B cell (primary cell): ENCODE measurements around the gene NDN. TPM values are rescaled to one million over a fixed set of nuclear protein-coding genes. Genes with fewer than 3 reads are reported as not detected.

ENCODE experiments used
- ATAC-seq: fragments of 200-7000 bp; cut with Tn5 transposase; one replicate; pipeline ENCODE4 v1.10.0; 2021; ENCODE audit warnings: low read depth, mild to moderate bottlenecking, moderate number of reproducible peaks, moderate library complexity
- CTCF ChIA-PET: fragments of 350-600 bp; sonication (Branson Sonifier 250); formaldehyde crosslinking; loops from one replicate; lab custom pipeline; 2021; ENCODE audit warnings: antibody characterized with exemption, inconsistent platforms; lab: Charles Lee
- POLR2A ChIA-PET: fragments of 350-600 bp; sonication (Branson Sonifier 250); formaldehyde crosslinking; loops from one replicate; lab custom pipeline; 2021; ENCODE audit warnings: antibody characterized with exemption; lab: Charles Lee
- DNase-seq: peaks from one replicate; pipeline ENCODE4 v3.0.0; 2013
- H2AFZ ChIP-seq: 2 replicates; pipeline ENCODE4 v1.6.1; 2012; ENCODE audit warnings: mild to moderate bottlenecking, low read depth, low read length; ENCODE audit not compliant: insufficient read depth, poor library complexity, severe bottlenecking
- H3K27ac ChIP-seq, 2 donors: 1 replicate in 1 of 2; 2 replicates in 1 of 2; pipeline ENCODE4 v1.5.1; 2012 to 2013; ENCODE audit warnings: low read length in 2 of 2, mild to moderate bottlenecking in 2 of 2, moderate library complexity in 1 of 2
- H3K27me3 ChIP-seq, 4 experiments: fragments of 200-600 bp in 1 of 4; sonication (generic) in 1 of 4; replicated peaks in 1 of 4; 1 replicate in 2 of 4; 2 replicates in 2 of 4; pipeline versions ENCODE4 v1.6.1 to v1.7.0; 2013 to 2016; ENCODE audit warnings: low read length in 3 of 4, mild to moderate bottlenecking in 2 of 4, mixed read lengths in 1 of 4, moderate library complexity in 1 of 4; ENCODE audit not compliant: insufficient read depth in 4 of 4, control insufficient read depth in 3 of 4; ENCODE audit errors: control extremely low read depth in 1 of 4
- H3K36me3 ChIP-seq, 2 experiments: replicated peaks in 1 of 2; 1 replicate in 1 of 2; 2 replicates in 1 of 2; pipeline versions ENCODE4 v1.6.1 to v1.7.1; 2013; ENCODE audit warnings: low read length in 1 of 2; ENCODE audit not compliant: insufficient read depth in 2 of 2, control insufficient read depth in 1 of 2; ENCODE audit errors: control extremely low read depth in 1 of 2, extremely low read depth in 1 of 2
- H3K4me1 ChIP-seq, 2 donors: fragments of 200-600 bp in 1 of 2; sonication (generic) in 1 of 2; 1 replicate in 1 of 2; 2 replicates in 1 of 2; pipeline versions ENCODE4 v1.5.1 to v1.6.1; 2013 to 2017; ENCODE audit warnings: low read length in 2 of 2; ENCODE audit not compliant: control insufficient read depth in 2 of 2, insufficient read depth in 2 of 2
- H3K4me2 ChIP-seq: replicated peaks from 2 replicates; pipeline ENCODE3; 2012; ENCODE audit warnings: mild to moderate bottlenecking, low read depth, low read length; ENCODE audit not compliant: poor library complexity, severe bottlenecking
- H3K4me3 ChIP-seq, 5 experiments: fragments of 200-600 bp in 1 of 5; sonication (generic) in 1 of 5; 1 replicate in 3 of 5; 2 replicates in 2 of 5; pipeline versions ENCODE4 v1.5.1 to v1.7.0; 2011 to 2016; ENCODE audit warnings: low read length in 4 of 5, mild to moderate bottlenecking in 4 of 5, low read depth in 2 of 5, control low read depth in 1 of 5, moderate library complexity in 1 of 5; ENCODE audit not compliant: insufficient read depth in 1 of 5; ENCODE audit errors: control extremely low read depth in 1 of 5, extremely low read depth in 1 of 5
- H3K79me2 ChIP-seq: fragments of 200-600 bp; sonication (generic); one replicate; pipeline ENCODE4 v1.6.0; 2016; ENCODE audit warnings: low read length; ENCODE audit not compliant: control insufficient read depth, insufficient read depth
- H3K9ac ChIP-seq: fragments of 200-600 bp; sonication (generic); 2 replicates; pipeline ENCODE4 v1.6.1; 2017; ENCODE audit warnings: mild to moderate bottlenecking, low read length, moderate library complexity
- H3K9me3 ChIP-seq, 3 donors: one replicate each; pipeline versions ENCODE4 v1.6.1 to v1.7.1; 2013; ENCODE audit warnings: low read length in 2 of 3; ENCODE audit not compliant: control insufficient read depth in 2 of 3, insufficient read depth in 1 of 3; ENCODE audit errors: control extremely low read depth in 1 of 3
- H4K20me1 ChIP-seq: 2 replicates; pipeline ENCODE4 v1.6.0; 2012; ENCODE audit warnings: mild to moderate bottlenecking, low read length; ENCODE audit not compliant: insufficient read depth, control insufficient read depth, poor library complexity, severe bottlenecking
- H3K27ac Mint-ChIP-seq: one replicate; pipeline ENCODE4 v1.8.0; 2021; ENCODE audit warnings: mixed read lengths
- H3K27me3 Mint-ChIP-seq: one replicate; pipeline ENCODE4 v1.8.0; 2021; ENCODE audit warnings: mixed read lengths
- H3K4me1 Mint-ChIP-seq: one replicate; pipeline ENCODE4 v1.8.0; 2021; ENCODE audit warnings: mixed read lengths
- H3K4me3 Mint-ChIP-seq: one replicate; pipeline ENCODE4 v1.8.0; 2021; ENCODE audit warnings: mixed read lengths
- H3K9me3 Mint-ChIP-seq: one replicate; pipeline ENCODE4 v1.8.0; 2022; ENCODE audit warnings: mixed read lengths; ENCODE audit not compliant: insufficient read depth
- CTCF ChIP-seq: fragments of 200-600 bp; IDR thresholded peaks from one replicate; pipeline ENCODE4 v1.8.0; 2022; ENCODE audit warnings: antibody characterized with exemption, mild to moderate bottlenecking
- EZH2 ChIP-seq: IDR thresholded peaks from 2 replicates; pipeline ENCODE4 v1.6.1; 2012; ENCODE audit warnings: borderline replicate concordance, low read depth, mild to moderate bottlenecking, moderate library complexity, low read length; ENCODE audit not compliant: insufficient read depth, poor library complexity, severe bottlenecking
- WGBS: methylation state at CpG from one replicate; pipeline ENCODE4 v1.1.5; 2013; ENCODE audit warnings: missing lambda C conversion rate; ENCODE audit not compliant: insufficient coverage; 5-methylcytosine and 5-hydroxymethylcytosine counted together
- intact Hi-C: fragments of 100-400 bp; cut with micrococcal nuclease; formaldehyde crosslinking; loops from one replicate; pipeline ENCODE4 v1.10.0; 2022
- polyA plus RNA-seq: library from polyadenylated mRNA; depleted of rRNA; stranded (reverse); fragments of >200 nt; gene quantifications from 2 replicates; pipeline ENCODE4 v1.2.3, GENCODE V29; 2012
- total RNA-seq, 2 donors: library from RNA; stranded (reverse); fragments of 120-200 nt in 1 of 2; gene quantifications; 1 replicate in 1 of 2; 2 replicates in 1 of 2; pipeline versions ENCODE4 v1.2.3 to v1.2.4, GENCODE V29; 2013 to 2022

The NDN gene
- total and polyA plus RNA-seq, 2 donors (not counting 1 experiment from before 2014, with no cell fraction given): not detected

GRCh38 chr15:23708332-23708731 lies 21.2 kb upstream of the NDN start:
- Mint-ChIP-seq H3K4me1 (no peaks in the 10 kb centered on the region), H3K4me3 (no peak overlapping the region), H3K27ac (no peak overlapping the region), H3K9me3 (no peaks in the 10 kb centered on the region), H3K27me3 (no peaks in the 10 kb centered on the region)
- ATAC-seq: no peak
- Histone ChIP-seq H2AFZ (no peak overlapping the region), H3K27me3 (no peaks in the 10 kb centered on the region), H3K4me3 (no peak overlapping the region), H3K4me2 (no peak overlapping the region), H3K27ac (no peak overlapping the region), H3K79me2 (no peaks in the 10 kb centered on the region), H4K20me1 (no peaks in the 10 kb centered on the region), H3K4me1 (no peaks in the 10 kb centered on the region), H3K9me3 (peaks cover 1 to 6% (median 2%) of the 10 kb centered on the region in 3 donors), H3K9ac (no peak overlapping the region), H3K36me3 (no peaks in the 10 kb centered on the region)
- WGBS: 100% methylated on average over 1 of the region's 1 CpG
- no peak for DNase-seq
- no peak for TF ChIP-seq EZH2
- no peak for TF ChIP-seq CTCF
- ChIA-PET CTCF (no interaction called here), POLR2A (no interaction called here)
- intact Hi-C loops: no loop called here

GRCh38 chr15:23695282-23695681 lies 8.2 kb upstream of the NDN start:
- Histone ChIP-seq H3K27me3 (no peaks in the 10 kb centered on the region), H3K27ac (no peak overlapping the region), H3K4me1 (no peaks in the 10 kb centered on the region), H4K20me1 (no peaks in the 10 kb centered on the region), H3K79me2 (no peaks in the 10 kb centered on the region), H3K9me3 (peaks cover 0 to 2% (median 0%) of the 10 kb centered on the region in 3 donors), H3K36me3 (no peaks in the 10 kb centered on the region), H3K9ac (no peak overlapping the region), H2AFZ (no peak overlapping the region), H3K4me2 (no peak overlapping the region), H3K4me3 (no peak overlapping the region)
- ChIA-PET CTCF (no interaction called here), POLR2A (no interaction called here)
- intact Hi-C loops: no loop called here
- ATAC-seq (no peak), DNase-seq (no peak)
- H3K27ac Mint-ChIP-seq: no peak overlapping the region
- no peaks in the 10 kb centered on the region for H3K27me3 Mint-ChIP-seq
- no CpG with 5 or more reads among the region's 2 CpGs for WGBS
- peaks cover 8% of the 10 kb centered on the region for H3K9me3 Mint-ChIP-seq
- H3K4me1 Mint-ChIP-seq: no peaks in the 10 kb centered on the region
- TF ChIP-seq CTCF: no peak
- TF ChIP-seq EZH2: no peak
- H3K4me3 Mint-ChIP-seq: no peak overlapping the region
